DND-41 (cell line): ENCODE data around the gene NFATC2.

Experiments
- EZH2 ChIP-seq: IDR thresholded peaks from 3 replicates; pipeline ENCODE4 v1.6.1; 2012; ENCODE audit warnings: borderline replicate concordance, low read depth, mild to moderate bottlenecking, moderate library complexity, low read length, inconsistent platforms; ENCODE audit not compliant: severe bottlenecking
- TF ChIP-seq, protein P1 (sequence below): IDR thresholded peaks from 2 replicates; pipeline ENCODE4 v1.5.1; 2012; ENCODE audit warnings: borderline replicate concordance, low read length, moderate library complexity, mild to moderate bottlenecking; ENCODE audit not compliant: poor library complexity, severe bottlenecking; ENCODE audit errors: extremely low read depth

DNA sequence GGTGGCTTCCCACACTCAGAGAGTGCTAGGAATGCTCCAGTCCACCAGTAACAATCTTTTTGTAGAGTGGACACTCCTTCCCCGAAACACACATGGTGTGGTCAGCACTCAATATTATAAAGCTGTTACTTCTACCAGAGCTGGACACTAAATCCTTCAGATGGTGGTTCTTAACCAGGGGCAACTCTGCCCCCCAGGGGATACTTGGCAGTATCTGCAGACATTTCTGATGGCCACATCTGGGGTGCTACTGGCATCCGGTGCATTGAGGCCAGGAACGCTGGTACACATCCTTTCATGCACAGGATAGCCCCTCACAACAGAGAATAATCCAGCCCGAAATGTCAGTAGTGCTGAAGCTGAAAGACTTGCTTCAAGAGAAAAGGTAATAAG, 124.4 kb downstream of the NFATC2 start:
- TF ChIP-seq, protein P1, sequence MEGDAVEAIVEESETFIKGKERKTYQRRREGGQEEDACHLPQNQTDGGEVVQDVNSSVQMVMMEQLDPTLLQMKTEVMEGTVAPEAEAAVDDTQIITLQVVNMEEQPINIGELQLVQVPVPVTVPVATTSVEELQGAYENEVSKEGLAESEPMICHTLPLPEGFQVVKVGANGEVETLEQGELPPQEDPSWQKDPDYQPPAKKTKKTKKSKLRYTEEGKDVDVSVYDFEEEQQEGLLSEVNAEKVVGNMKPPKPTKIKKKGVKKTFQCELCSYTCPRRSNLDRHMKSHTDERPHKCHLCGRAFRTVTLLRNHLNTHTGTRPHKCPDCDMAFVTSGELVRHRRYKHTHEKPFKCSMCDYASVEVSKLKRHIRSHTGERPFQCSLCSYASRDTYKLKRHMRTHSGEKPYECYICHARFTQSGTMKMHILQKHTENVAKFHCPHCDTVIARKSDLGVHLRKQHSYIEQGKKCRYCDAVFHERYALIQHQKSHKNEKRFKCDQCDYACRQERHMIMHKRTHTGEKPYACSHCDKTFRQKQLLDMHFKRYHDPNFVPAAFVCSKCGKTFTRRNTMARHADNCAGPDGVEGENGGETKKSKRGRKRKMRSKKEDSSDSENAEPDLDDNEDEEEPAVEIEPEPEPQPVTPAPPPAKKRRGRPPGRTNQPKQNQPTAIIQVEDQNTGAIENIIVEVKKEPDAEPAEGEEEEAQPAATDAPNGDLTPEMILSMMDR: no peak
- TF ChIP-seq EZH2: no peak
